Neural cell (in vitro differentiated cells): ENCODE results near the gene TMEM174.

Source experiments
- CTCF ChIP-seq: fragments of 450-650 bp; IDR thresholded peaks from 2 replicates; pipeline ENCODE4 v1.5.1; 2014; ENCODE audit warnings: antibody characterized with exemption, mild to moderate bottlenecking, moderate library complexity; ENCODE audit not compliant: poor library complexity, severe bottlenecking
- POLR2AphosphoS5 ChIP-seq: IDR thresholded peaks from 2 replicates; pipeline ENCODE4 v1.6.1; 2012
- RAD21 ChIP-seq: fragments of 450-650 bp; conservative IDR thresholded peaks from 2 replicates; pipeline ENCODE4 v1.6.1; 2014; ENCODE audit warnings: antibody characterized with exemption, mild to moderate bottlenecking, moderate library complexity

DNA sequence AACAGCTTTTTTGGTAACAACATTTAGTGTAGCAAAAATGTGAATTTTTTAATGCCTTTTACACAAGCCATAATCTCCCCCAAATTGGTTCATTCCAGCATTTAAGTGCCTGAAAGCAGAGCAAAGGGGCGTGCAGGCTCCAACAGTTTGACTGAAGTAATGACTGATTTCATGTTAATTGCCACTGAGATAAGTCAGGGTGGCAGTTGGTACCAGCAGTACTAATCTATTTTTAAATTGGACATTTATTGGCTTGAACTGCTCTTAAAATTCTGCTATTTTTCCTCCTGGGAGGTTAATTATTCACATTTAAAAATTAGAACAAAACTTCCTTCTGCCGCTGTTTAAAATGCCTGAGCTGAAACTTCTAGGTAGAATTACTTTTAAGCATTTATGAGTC lies 40.2 kb upstream of the TMEM174 start:
- TF ChIP-seq CTCF (no peak), POLR2AphosphoS5 (no peak), RAD21 (no peak)
